Fibroblast of lung (primary cell): Measurements from ENCODE around the gene GRXCR2. TPM values are rescaled to one million over a fixed set of nuclear protein-coding genes. Genes with fewer than 3 reads are reported as not detected.

Experiments used
- DNase-seq, 2 donors: peaks; one replicate each; pipeline versions ENCODE4 v3.0.0 to v3.0.0-alpha.2; 2010; ENCODE audit warnings: low read depth in 2 of 2
- H2AFZ ChIP-seq: 2 replicates; pipeline ENCODE4 v1.5.1; 2012; ENCODE audit warnings: low read length, control low read depth, inconsistent platforms
- H3K27ac ChIP-seq: 2 replicates; pipeline ENCODE4 v1.5.1; 2011; ENCODE audit warnings: low read length, control low read depth; ENCODE audit not compliant: insufficient read depth
- H3K27me3 ChIP-seq: 2 replicates; pipeline ENCODE4 v1.5.1; 2011; ENCODE audit warnings: mild to moderate bottlenecking, low read length; ENCODE audit not compliant: control insufficient read depth, insufficient read depth
- H3K36me3 ChIP-seq: 2 replicates; pipeline ENCODE4 v1.5.1; 2011; ENCODE audit warnings: low read length; ENCODE audit not compliant: control insufficient read depth, insufficient read depth
- H3K4me1 ChIP-seq: 2 replicates; pipeline ENCODE4 v1.5.1; 2011; ENCODE audit warnings: low read length; ENCODE audit not compliant: control insufficient read depth, insufficient read depth; ENCODE audit errors: extremely low read depth
- H3K4me2 ChIP-seq: 2 replicates; pipeline ENCODE4 v1.5.1; 2011; ENCODE audit warnings: low read length, control low read depth; ENCODE audit not compliant: insufficient read depth; ENCODE audit errors: extremely low read depth
- H3K4me3 ChIP-seq, 4 experiments: fragments of 200-600 bp in 1 of 4; sonication (generic) in 1 of 4; replicated peaks in 1 of 4; 2 replicates each; pipeline ENCODE4 v1.5.1; 2011 to 2016; ENCODE audit warnings: low read length in 4 of 4, low read depth in 3 of 4, mild to moderate bottlenecking in 3 of 4, control low read depth in 2 of 4, inconsistent platforms in 1 of 4, mixed read lengths in 1 of 4; ENCODE audit not compliant: insufficient read depth in 1 of 4; ENCODE audit errors: control extremely low read depth in 1 of 4
- H3K79me2 ChIP-seq: 2 replicates; pipeline ENCODE4 v1.5.1; 2012; ENCODE audit warnings: mild to moderate bottlenecking, low read length, inconsistent platforms; ENCODE audit not compliant: control insufficient read depth, insufficient read depth
- H3K9ac ChIP-seq: 2 replicates; pipeline ENCODE4 v1.5.1; 2011; ENCODE audit warnings: mild to moderate bottlenecking, low read length, control low read depth; ENCODE audit not compliant: insufficient read depth
- H3K9me3 ChIP-seq: 2 replicates; pipeline ENCODE4 v1.5.1; 2012; ENCODE audit warnings: low read depth, low read length; ENCODE audit not compliant: control insufficient read depth, insufficient read depth
- H4K20me1 ChIP-seq: 2 replicates; pipeline ENCODE4 v1.5.1; 2011; ENCODE audit warnings: low read length; ENCODE audit not compliant: control insufficient read depth, insufficient read depth; ENCODE audit errors: extremely low read depth
- EZH2 ChIP-seq: IDR thresholded peaks from 2 replicates; pipeline ENCODE4 v1.5.1; 2012; ENCODE audit warnings: low read length, control low read depth, mild to moderate bottlenecking; ENCODE audit errors: missing control alignments
- polyA plus RNA-seq, 2 donors: library from polyadenylated mRNA; depleted of rRNA in 1 of 2; stranded (reverse) in 1 of 2; unstranded in 1 of 2; fragments of >200 nt; gene quantifications; 2 replicates each; pipeline ENCODE4 v1.2.1, GENCODE V29; 2011 to 2012; ENCODE audit warnings: missing spikeins in 1 of 2
- total RNA-seq: library from RNA; depleted of rRNA; stranded (reverse); fragments of >200 nt; gene quantifications from 2 replicates; pipeline ENCODE4 v1.2.1, GENCODE V29; 2014
- TF ChIP-seq, protein P1 (sequence below), 2 donors: IDR thresholded peaks in 1 of 2; conservative IDR thresholded peaks in 1 of 2; 1 replicate in 1 of 2; 2 replicates in 1 of 2; pipeline ENCODE4 v1.5.1; 2011 to 2012; ENCODE audit warnings: low read length in 2 of 2, control low read depth in 1 of 2, inconsistent platforms in 1 of 2, low read depth in 1 of 2, mild to moderate bottlenecking in 1 of 2

Gene GRXCR2
- total and polyA plus RNA-seq, 2 donors (not counting 1 experiment from before 2014, with no cell fraction given) = not detected

- no peak for DNase-seq
- H3K4me2 ChIP-seq = no peak overlapping the region
- H3K79me2 ChIP-seq = no peaks in the 10 kb centered on the region
- no peaks in the 10 kb centered on the region for H3K9me3 ChIP-seq
- no peak overlapping the region for H3K4me3 ChIP-seq
- peaks cover 3% of the 10 kb centered on the region for H3K4me1 ChIP-seq
- no peak overlapping the region for H3K27ac ChIP-seq
- no peak overlapping the region for H2AFZ ChIP-seq
- no peaks in the 10 kb centered on the region for H3K36me3 ChIP-seq
- TF ChIP-seq, protein P1, sequence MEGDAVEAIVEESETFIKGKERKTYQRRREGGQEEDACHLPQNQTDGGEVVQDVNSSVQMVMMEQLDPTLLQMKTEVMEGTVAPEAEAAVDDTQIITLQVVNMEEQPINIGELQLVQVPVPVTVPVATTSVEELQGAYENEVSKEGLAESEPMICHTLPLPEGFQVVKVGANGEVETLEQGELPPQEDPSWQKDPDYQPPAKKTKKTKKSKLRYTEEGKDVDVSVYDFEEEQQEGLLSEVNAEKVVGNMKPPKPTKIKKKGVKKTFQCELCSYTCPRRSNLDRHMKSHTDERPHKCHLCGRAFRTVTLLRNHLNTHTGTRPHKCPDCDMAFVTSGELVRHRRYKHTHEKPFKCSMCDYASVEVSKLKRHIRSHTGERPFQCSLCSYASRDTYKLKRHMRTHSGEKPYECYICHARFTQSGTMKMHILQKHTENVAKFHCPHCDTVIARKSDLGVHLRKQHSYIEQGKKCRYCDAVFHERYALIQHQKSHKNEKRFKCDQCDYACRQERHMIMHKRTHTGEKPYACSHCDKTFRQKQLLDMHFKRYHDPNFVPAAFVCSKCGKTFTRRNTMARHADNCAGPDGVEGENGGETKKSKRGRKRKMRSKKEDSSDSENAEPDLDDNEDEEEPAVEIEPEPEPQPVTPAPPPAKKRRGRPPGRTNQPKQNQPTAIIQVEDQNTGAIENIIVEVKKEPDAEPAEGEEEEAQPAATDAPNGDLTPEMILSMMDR (conservative IDR thresholded peaks at IDR 0.05 in 1 of 2, IDR thresholded peaks at IDR 0.05 in 1 of 2; ENCODE audit: low read depth in 1 of 2, low read length in 2 of 2) = no peak
- TF ChIP-seq EZH2 = no peak
- H3K27me3 ChIP-seq = no peaks in the 10 kb centered on the region
- no peak overlapping the region for H3K9ac ChIP-seq
- H4K20me1 ChIP-seq = no peaks in the 10 kb centered on the region
These were observed 47.9 kb upstream of the GRXCR2 start for GRCh38 chr5:145920542-145921210.

DNA sequence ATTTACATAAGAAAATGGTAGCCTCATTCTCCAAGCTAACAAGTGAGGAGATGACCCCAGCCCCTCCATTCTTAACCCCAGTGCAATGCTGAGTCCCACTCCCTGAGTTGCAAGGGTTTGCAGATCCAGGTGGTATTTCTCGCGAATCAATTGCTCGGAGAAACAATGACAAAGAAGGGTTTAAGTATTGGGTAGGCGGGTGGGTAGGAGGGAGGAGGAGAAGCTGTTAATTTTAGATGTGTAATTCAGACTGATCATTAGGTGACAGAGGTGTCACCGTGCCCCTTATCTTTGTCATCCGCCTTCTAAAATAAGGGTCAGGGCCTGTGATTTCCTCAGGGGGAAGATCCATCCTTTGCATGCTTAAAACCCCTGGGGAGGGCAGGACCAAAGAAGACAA lies 46.6 kb upstream of the GRXCR2 start:
- no peaks in the 10 kb centered on the region for H3K79me2 ChIP-seq
- no peaks in the 10 kb centered on the region for H3K4me1 ChIP-seq
- H3K4me2 ChIP-seq = no peak overlapping the region
- no peaks in the 10 kb centered on the region for H4K20me1 ChIP-seq
- H3K27ac ChIP-seq = no peak overlapping the region
- H3K9ac ChIP-seq = no peak overlapping the region
- no peaks in the 10 kb centered on the region for H3K9me3 ChIP-seq
- DNase-seq = no peak
- no peak overlapping the region for H3K4me3 ChIP-seq
- H2AFZ ChIP-seq = no peak overlapping the region
- TF ChIP-seq EZH2 = no peak
- TF ChIP-seq, protein P1 (conservative IDR thresholded peaks at IDR 0.05 in 1 of 2, IDR thresholded peaks at IDR 0.05 in 1 of 2; ENCODE audit: low read depth in 1 of 2, low read length in 2 of 2) = no peak
- no peaks in the 10 kb centered on the region for H3K36me3 ChIP-seq
- no peaks in the 10 kb centered on the region for H3K27me3 ChIP-seq

DNA sequence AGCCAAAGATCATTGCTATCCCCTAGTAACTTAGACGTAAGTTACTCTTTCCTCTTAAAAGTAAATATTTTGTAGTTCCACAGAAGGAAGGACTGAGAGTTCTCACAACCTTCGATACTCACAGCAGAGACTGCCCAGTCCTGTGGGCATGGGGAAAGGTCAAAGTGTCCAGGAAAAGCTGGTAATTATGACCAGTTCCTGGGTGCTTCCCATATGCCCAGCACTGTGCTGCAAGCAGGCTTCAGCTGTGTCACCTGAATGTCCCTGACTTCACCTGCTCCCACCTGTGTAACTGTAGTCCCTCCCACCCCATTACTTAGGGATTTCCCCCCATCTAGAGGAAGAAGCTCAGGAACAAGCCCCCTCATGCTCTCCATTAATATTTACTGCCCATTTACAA lies 45.6 kb upstream of the GRXCR2 start:
- no peak for TF ChIP-seq EZH2
- TF ChIP-seq, protein P1 (conservative IDR thresholded peaks at IDR 0.05 in 1 of 2, IDR thresholded peaks at IDR 0.05 in 1 of 2; ENCODE audit: low read depth in 1 of 2, low read length in 2 of 2) = no peak
- Histone ChIP-seq H3K36me3 (no peaks in the 10 kb centered on the region), H3K27me3 (no peaks in the 10 kb centered on the region), H3K9me3 (no peaks in the 10 kb centered on the region), H3K9ac (no peak overlapping the region), H3K4me1 (no peaks in the 10 kb centered on the region), H2AFZ (no peak overlapping the region), H4K20me1 (no peaks in the 10 kb centered on the region), H3K4me3 (no peak overlapping the region), H3K4me2 (no peak overlapping the region), H3K27ac (no peak overlapping the region), H3K79me2 (no peaks in the 10 kb centered on the region)
- no peak for DNase-seq
